OCI-LY1 (cell line): Measurements from ENCODE around the gene INSYN1.

Experiments
- H2AFZ ChIP-seq: fragments of 200-600 bp; sonication (generic), shearing (Covaris generic); 2 replicates; pipeline ENCODE4 v1.6.0; 2014; ENCODE audit warnings: antibody characterized with exemption, mild to moderate bottlenecking, low read length
- H3F3A ChIP-seq: fragments of 200-600 bp; sonication (generic), shearing (Covaris generic); 2 replicates; pipeline ENCODE4 v1.6.0; 2014; ENCODE audit warnings: mild to moderate bottlenecking, antibody characterized with exemption, low read length, moderate library complexity; ENCODE audit not compliant: insufficient read depth
- H3K27ac ChIP-seq: fragments of 200-600 bp; sonication (generic); 2 replicates; pipeline ENCODE4 v1.5.1; 2014; ENCODE audit warnings: low read length, mixed run types, mild to moderate bottlenecking, low read depth; ENCODE audit not compliant: poor library complexity, severe bottlenecking
- H3K27me3 ChIP-seq: fragments of 200-600 bp; sonication (generic); 2 replicates; pipeline ENCODE4 v1.6.0; 2014; ENCODE audit warnings: antibody characterized with exemption, mild to moderate bottlenecking, low read length, moderate library complexity; ENCODE audit not compliant: insufficient read depth
- H3K36me3 ChIP-seq: fragments of 200-600 bp; sonication (generic); 2 replicates; pipeline ENCODE4 v1.6.1; 2014; ENCODE audit warnings: mild to moderate bottlenecking, antibody characterized with exemption, low read length, moderate library complexity, mixed read lengths; ENCODE audit not compliant: insufficient read depth
- H3K4me1 ChIP-seq: fragments of 200-600 bp; sonication (generic); 2 replicates; pipeline ENCODE4 v1.5.1; 2014; ENCODE audit warnings: mild to moderate bottlenecking, low read length, moderate library complexity; ENCODE audit not compliant: insufficient read depth, severe bottlenecking
- H3K4me2 ChIP-seq: fragments of 200-600 bp; sonication (generic), shearing (Covaris generic); 2 replicates; pipeline ENCODE4 v1.6.1; 2014; ENCODE audit warnings: low read length
- H3K4me3 ChIP-seq: fragments of 200-600 bp; sonication (generic); 2 replicates; pipeline ENCODE4 v1.5.1; 2014; ENCODE audit warnings: low read length, low read depth, mild to moderate bottlenecking, mixed read lengths; ENCODE audit not compliant: poor library complexity, severe bottlenecking
- H3K79me2 ChIP-seq: fragments of 200-600 bp; shearing (Covaris generic); 2 replicates; pipeline ENCODE4 v1.6.1; 2016; ENCODE audit warnings: mixed run types, low read length, mixed read lengths; ENCODE audit not compliant: insufficient read depth
- H3K9ac ChIP-seq: fragments of 200-600 bp; sonication (generic), shearing (Covaris generic); 2 replicates; pipeline ENCODE4 v1.6.1; 2014; ENCODE audit warnings: mild to moderate bottlenecking, low read length, mixed read lengths
- H3K9me2 ChIP-seq: fragments of 200-600 bp; sonication (generic), shearing (Covaris generic); 2 replicates; pipeline ENCODE4 v1.6.1; 2014; ENCODE audit warnings: low read depth, mild to moderate bottlenecking, low read length, mixed read lengths
- H3K9me3 ChIP-seq: fragments of 200-600 bp; shearing (Covaris generic); 2 replicates; pipeline ENCODE4 v1.6.1; 2014; ENCODE audit warnings: low read length, mixed read lengths
- H4K20me1 ChIP-seq: fragments of 200-600 bp; sonication (generic), shearing (Covaris generic); 2 replicates; pipeline ENCODE4 v1.6.0; 2016; ENCODE audit warnings: mild to moderate bottlenecking, low read length; ENCODE audit not compliant: insufficient read depth
- EZH2 ChIP-seq: fragments of 200-600 bp; sonication (generic), shearing (Covaris generic); IDR thresholded peaks from 2 replicates; pipeline ENCODE4 v1.8.0; 2017; ENCODE audit warnings: borderline replicate concordance, mixed run types, mild to moderate bottlenecking, antibody characterized with exemption, low read length, moderate library complexity, mixed read lengths
- TF ChIP-seq, protein P1 (sequence below): fragments of 200-600 bp; sonication (generic), shearing (Covaris generic); IDR thresholded peaks from 2 replicates; pipeline ENCODE4 v1.5.1; 2017; ENCODE audit warnings: mild to moderate bottlenecking, antibody characterized with exemption, low read length, moderate library complexity, mixed read lengths

Gene INSYN1

DNA sequence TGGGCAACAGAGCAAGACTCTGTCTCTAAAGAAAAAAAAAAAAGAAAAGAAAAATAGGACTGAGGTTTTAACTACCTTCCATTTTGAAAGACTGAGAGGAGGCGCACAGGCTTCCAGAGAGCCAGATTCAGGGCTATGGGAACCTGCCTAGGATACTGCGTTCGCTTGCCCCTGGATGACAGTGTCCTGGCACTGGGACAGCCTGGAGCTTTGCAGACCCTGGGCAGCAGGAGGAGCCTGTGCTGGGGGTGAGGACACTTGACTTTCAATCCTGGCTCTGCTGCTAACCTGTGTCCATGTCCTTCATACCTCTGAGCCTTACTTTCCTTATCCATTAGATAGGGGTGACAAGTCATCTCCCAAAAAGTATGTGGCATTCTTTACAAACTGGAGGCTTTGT lies 37.7 kb downstream of the INSYN1 start:
- Histone ChIP-seq H4K20me1 (no peaks in the 10 kb centered on the region), H3K9ac (no peak overlapping the region), H3K4me2 (no peak overlapping the region), H3K27me3 (0 out of 2 replicates have a peak, but pooled peaks cover 4% of the 10 kb centered on the region), H2AFZ (no peak overlapping the region), H3K4me1 (no peaks in the 10 kb centered on the region), H3K79me2 (no peaks in the 10 kb centered on the region), H3K27ac (no peak overlapping the region), H3K9me3 (no peaks in the 10 kb centered on the region), H3K36me3 (no peaks in the 10 kb centered on the region), H3K4me3 (no peak overlapping the region), H3K9me2 (no peaks in the 10 kb centered on the region), H3F3A (no peaks in the 10 kb centered on the region)
- TF ChIP-seq EZH2: no peak
- TF ChIP-seq, protein P1, sequence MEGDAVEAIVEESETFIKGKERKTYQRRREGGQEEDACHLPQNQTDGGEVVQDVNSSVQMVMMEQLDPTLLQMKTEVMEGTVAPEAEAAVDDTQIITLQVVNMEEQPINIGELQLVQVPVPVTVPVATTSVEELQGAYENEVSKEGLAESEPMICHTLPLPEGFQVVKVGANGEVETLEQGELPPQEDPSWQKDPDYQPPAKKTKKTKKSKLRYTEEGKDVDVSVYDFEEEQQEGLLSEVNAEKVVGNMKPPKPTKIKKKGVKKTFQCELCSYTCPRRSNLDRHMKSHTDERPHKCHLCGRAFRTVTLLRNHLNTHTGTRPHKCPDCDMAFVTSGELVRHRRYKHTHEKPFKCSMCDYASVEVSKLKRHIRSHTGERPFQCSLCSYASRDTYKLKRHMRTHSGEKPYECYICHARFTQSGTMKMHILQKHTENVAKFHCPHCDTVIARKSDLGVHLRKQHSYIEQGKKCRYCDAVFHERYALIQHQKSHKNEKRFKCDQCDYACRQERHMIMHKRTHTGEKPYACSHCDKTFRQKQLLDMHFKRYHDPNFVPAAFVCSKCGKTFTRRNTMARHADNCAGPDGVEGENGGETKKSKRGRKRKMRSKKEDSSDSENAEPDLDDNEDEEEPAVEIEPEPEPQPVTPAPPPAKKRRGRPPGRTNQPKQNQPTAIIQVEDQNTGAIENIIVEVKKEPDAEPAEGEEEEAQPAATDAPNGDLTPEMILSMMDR: no peak

DNA sequence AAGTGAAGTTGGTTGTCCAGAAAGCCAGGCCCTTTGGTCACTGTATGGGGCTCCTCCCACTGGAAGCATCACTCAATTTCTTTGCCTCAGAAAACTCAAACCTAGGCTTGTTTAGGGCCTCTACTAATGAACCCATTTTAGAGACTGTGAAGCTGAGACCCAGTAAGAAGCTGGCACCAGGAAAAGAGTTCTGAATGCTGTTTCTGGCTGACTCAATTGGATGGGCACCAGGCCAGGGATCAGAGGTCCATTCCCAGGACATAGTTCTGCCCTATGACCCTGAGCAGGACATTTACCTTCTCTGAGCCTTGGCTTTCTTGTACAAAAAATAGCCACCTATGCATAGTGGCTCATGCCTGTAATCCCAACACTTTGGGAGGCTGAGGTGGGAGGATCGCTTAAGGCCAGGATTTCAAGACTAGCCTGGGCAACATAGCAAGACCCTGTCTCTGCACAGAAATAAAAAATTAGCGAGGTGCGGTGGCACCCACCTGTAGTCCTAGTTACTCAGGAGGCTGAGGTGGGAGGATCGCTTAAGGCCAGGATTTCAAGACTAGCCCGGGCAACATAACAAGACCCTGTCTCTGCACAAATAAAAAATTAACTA lies 38.4 kb downstream of the INSYN1 start:
- H3K9ac ChIP-seq: no peak overlapping the region
- no peaks in the 10 kb centered on the region for H4K20me1 ChIP-seq
- no peak overlapping the region for H3K4me3 ChIP-seq
- H3K27me3 ChIP-seq: 0 out of 2 replicates have a peak, but pooled peaks cover 4% of the 10 kb centered on the region
- TF ChIP-seq, protein P1: no peak
- TF ChIP-seq EZH2: no peak
- no peaks in the 10 kb centered on the region for H3F3A ChIP-seq
- no peak overlapping the region for H3K4me2 ChIP-seq
- no peaks in the 10 kb centered on the region for H3K79me2 ChIP-seq
- no peaks in the 10 kb centered on the region for H3K9me3 ChIP-seq
- no peak overlapping the region for H3K27ac ChIP-seq
- no peak overlapping the region for H2AFZ ChIP-seq
- no peaks in the 10 kb centered on the region for H3K4me1 ChIP-seq
- H3K36me3 ChIP-seq: no peaks in the 10 kb centered on the region
- H3K9me2 ChIP-seq: no peaks in the 10 kb centered on the region

DNA sequence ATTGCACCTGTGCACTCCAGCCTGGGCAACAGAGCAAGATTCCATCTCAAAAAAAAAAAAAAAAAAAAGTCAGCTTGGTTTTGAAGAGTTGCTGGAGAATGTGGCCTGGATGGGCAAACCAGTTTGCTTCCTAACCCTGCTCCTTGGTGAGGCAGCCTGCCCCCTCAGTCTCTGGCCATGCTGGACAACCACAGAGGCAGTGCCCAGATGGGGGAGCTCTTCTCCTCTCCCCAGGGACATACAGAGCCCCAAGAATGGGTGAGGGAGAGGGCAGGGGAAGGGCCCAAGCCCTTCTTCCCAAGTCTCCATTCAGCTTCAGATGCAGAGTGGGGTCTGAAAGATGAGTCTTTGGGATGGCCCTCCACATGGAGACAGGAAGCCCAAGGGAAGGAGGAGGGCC lies 41.0 kb downstream of the INSYN1 start:
- no peak overlapping the region for H2AFZ ChIP-seq
- no peaks in the 10 kb centered on the region for H3K79me2 ChIP-seq
- H3K4me3 ChIP-seq: no peak overlapping the region
- TF ChIP-seq EZH2: no peak
- TF ChIP-seq, protein P1: no peak
- H3K9ac ChIP-seq: no peak overlapping the region
- H3F3A ChIP-seq: no peaks in the 10 kb centered on the region
- no peaks in the 10 kb centered on the region for H3K9me3 ChIP-seq
- no peaks in the 10 kb centered on the region for H3K36me3 ChIP-seq
- H3K9me2 ChIP-seq: no peaks in the 10 kb centered on the region
- no peaks in the 10 kb centered on the region for H3K4me1 ChIP-seq
- no peaks in the 10 kb centered on the region for H3K27me3 ChIP-seq
- no peak overlapping the region for H3K27ac ChIP-seq
- no peak overlapping the region for H3K4me2 ChIP-seq
- no peaks in the 10 kb centered on the region for H4K20me1 ChIP-seq
